Mesenchymal stem cell (in vitro differentiated cells and primary cell): ENCODE results near the gene RLF.

Experiments
- DNase-seq: peaks from one replicate; pipeline ENCODE4 v3.0.0-alpha.2; 2013
- H2AFZ ChIP-seq: one replicate; pipeline ENCODE4 v1.6.1; 2013; ENCODE audit warnings: low read depth, mild to moderate bottlenecking, control low read depth, inconsistent platforms, low read length, moderate library complexity
- H2AK5ac ChIP-seq: 2 replicates; pipeline ENCODE4 v1.6.1; 2013; ENCODE audit warnings: low read length, moderate library complexity, mild to moderate bottlenecking, inconsistent platforms; ENCODE audit not compliant: severe bottlenecking
- H2BK120ac ChIP-seq: one replicate; pipeline ENCODE4 v1.6.1; 2013; ENCODE audit warnings: low read depth, mild to moderate bottlenecking, inconsistent platforms, low read length, moderate library complexity
- H2BK12ac ChIP-seq, 2 experiments: one replicate each; pipeline ENCODE4 v1.6.1; 2013; ENCODE audit warnings: inconsistent platforms in 2 of 2, low read length in 2 of 2, mild to moderate bottlenecking in 2 of 2, moderate library complexity in 2 of 2, control low read depth in 1 of 2
- H2BK15ac ChIP-seq: one replicate; pipeline ENCODE4 v1.6.1; 2013; ENCODE audit warnings: mild to moderate bottlenecking, low read depth, inconsistent platforms; ENCODE audit not compliant: poor library complexity, severe bottlenecking
- H2BK5ac ChIP-seq: 2 replicates; pipeline ENCODE4 v1.6.1; 2013; ENCODE audit warnings: low read depth, mild to moderate bottlenecking, low read length, control low read depth, inconsistent platforms; ENCODE audit not compliant: poor library complexity, severe bottlenecking
- H3K14ac ChIP-seq, 2 experiments: one replicate each; pipeline ENCODE4 v1.6.1; 2013; ENCODE audit warnings: inconsistent platforms in 2 of 2, low read length in 2 of 2, control low read depth in 1 of 2, mild to moderate bottlenecking in 1 of 2, moderate library complexity in 1 of 2
- H3K18ac ChIP-seq, 2 experiments: one replicate each; pipeline ENCODE4 v1.6.1; 2013; ENCODE audit warnings: inconsistent platforms in 2 of 2, low read length in 2 of 2, control low read depth in 1 of 2, low read depth in 1 of 2, mild to moderate bottlenecking in 1 of 2
- H3K23ac ChIP-seq, 2 experiments: one replicate each; pipeline ENCODE4 v1.6.1; 2013; ENCODE audit warnings: inconsistent platforms in 2 of 2, low read length in 2 of 2, mild to moderate bottlenecking in 2 of 2, moderate library complexity in 2 of 2, control low read depth in 1 of 2
- H3K27ac ChIP-seq: 2 replicates; pipeline ENCODE4 v1.5.1; 2013; ENCODE audit warnings: mild to moderate bottlenecking, moderate library complexity, low read length, control low read depth, inconsistent platforms; ENCODE audit not compliant: poor library complexity, severe bottlenecking
- H3K27me3 ChIP-seq, 2 experiments: 2 replicates each; pipeline versions ENCODE4 v1.6.1 to v1.7.0; 2013; ENCODE audit warnings: low read length in 2 of 2, mild to moderate bottlenecking in 2 of 2, moderate library complexity in 2 of 2, control low read depth in 1 of 2, inconsistent platforms in 1 of 2; ENCODE audit not compliant: control insufficient read depth in 1 of 2, insufficient read depth in 1 of 2
- H3K36me3 ChIP-seq, 2 experiments: 2 replicates each; pipeline versions ENCODE4 v1.6.1 to v1.7.0; 2013; ENCODE audit warnings: low read length in 2 of 2, control low read depth in 1 of 2, inconsistent platforms in 1 of 2, low read depth in 1 of 2, mild to moderate bottlenecking in 1 of 2; ENCODE audit not compliant: insufficient read depth in 2 of 2, control insufficient read depth in 1 of 2
- H3K4ac ChIP-seq, 2 experiments: one replicate each; pipeline ENCODE4 v1.6.1; 2013; ENCODE audit warnings: inconsistent platforms in 2 of 2, low read length in 2 of 2, mild to moderate bottlenecking in 2 of 2, moderate library complexity in 2 of 2, control low read depth in 1 of 2, low read depth in 1 of 2
- H3K4me1 ChIP-seq: 2 replicates; pipeline ENCODE4 v1.6.1; 2013; ENCODE audit warnings: low read depth, low read length, control low read depth; ENCODE audit not compliant: control insufficient read depth, insufficient read depth
- H3K4me2 ChIP-seq: 2 replicates; pipeline ENCODE4 v1.6.1; 2013; ENCODE audit warnings: low read length, mild to moderate bottlenecking, inconsistent platforms; ENCODE audit not compliant: poor library complexity, severe bottlenecking
- H3K4me3 ChIP-seq, 2 experiments: 2 replicates each; pipeline versions ENCODE4 v1.5.1 to v1.7.0; 2013; ENCODE audit warnings: low read length in 2 of 2, mild to moderate bottlenecking in 2 of 2, control low read depth in 1 of 2, low read depth in 1 of 2; ENCODE audit not compliant: insufficient read depth in 1 of 2
- H3K79me1 ChIP-seq: replicated peaks from 2 replicates; pipeline ENCODE4 v1.6.1; 2013; ENCODE audit warnings: mild to moderate bottlenecking, control low read depth, low read length, inconsistent platforms; ENCODE audit not compliant: poor library complexity, severe bottlenecking
- H3K9ac ChIP-seq: 2 replicates; pipeline ENCODE4 v1.7.0; 2013; ENCODE audit warnings: mild to moderate bottlenecking, low read length, moderate library complexity
- H3K9me3 ChIP-seq: 2 replicates; pipeline ENCODE4 v1.7.0; 2013; ENCODE audit warnings: mild to moderate bottlenecking, low read length; ENCODE audit not compliant: control insufficient read depth
- H4K8ac ChIP-seq: one replicate; pipeline ENCODE4 v1.6.1; 2013; ENCODE audit warnings: inconsistent platforms, mild to moderate bottlenecking, low read length, moderate library complexity
- H4K91ac ChIP-seq: one replicate; pipeline ENCODE4 v1.6.1; 2013; ENCODE audit warnings: mild to moderate bottlenecking, low read length, inconsistent platforms
- WGBS: methylation state at CpG from one replicate; pipeline ENCODE4 v1.1.7; 2013; ENCODE audit warnings: mixed read lengths; 5-methylcytosine and 5-hydroxymethylcytosine counted together

Gene RLF

GRCh38 chr1:40122855-40123254 lies 38.3 kb upstream of the RLF start:
- H2BK15ac ChIP-seq = no peak overlapping the region
- H3K4me1 ChIP-seq = no peaks in the 10 kb centered on the region
- no peak overlapping the region for H3K4me3 ChIP-seq
- H3K79me1 ChIP-seq = no peaks in the 10 kb centered on the region
- H2AFZ ChIP-seq = no peak overlapping the region
- H4K91ac ChIP-seq = no peak overlapping the region
- H3K9ac ChIP-seq = no peak overlapping the region
- no peak overlapping the region for H2BK120ac ChIP-seq
- no peak overlapping the region for H3K4ac ChIP-seq
- H2AK5ac ChIP-seq = no peak overlapping the region
- no peak overlapping the region for H3K4me2 ChIP-seq
- H3K23ac ChIP-seq = no peak overlapping the region
- H3K27me3 ChIP-seq = peaks cover 17 to 29% of the 10 kb centered on the region in 2 experiments
- no peak overlapping the region for H3K18ac ChIP-seq
- no peaks in the 10 kb centered on the region for H3K9me3 ChIP-seq
- H4K8ac ChIP-seq = no peak overlapping the region
- no peaks in the 10 kb centered on the region for H3K36me3 ChIP-seq
- no peak overlapping the region for H3K27ac ChIP-seq
- no peak overlapping the region for H2BK12ac ChIP-seq
- H2BK5ac ChIP-seq = no peak overlapping the region
- no peak for DNase-seq
- H3K14ac ChIP-seq = no peak overlapping the region

- peaks cover 0 to 17% of the 10 kb centered on the region in 2 experiments for H3K27me3 ChIP-seq
- no peak overlapping the region for H3K27ac ChIP-seq
- H3K36me3 ChIP-seq = no peaks in the 10 kb centered on the region
- H3K79me1 ChIP-seq = no peaks in the 10 kb centered on the region
- H3K4me3 ChIP-seq = no peak overlapping the region
- H2BK15ac ChIP-seq = no peak overlapping the region
- 56% methylated on average over 2 of the region's 2 CpGs for WGBS
- H2AFZ ChIP-seq = no peak overlapping the region
- no peak overlapping the region for H2AK5ac ChIP-seq
- H2BK5ac ChIP-seq = no peak overlapping the region
- H3K18ac ChIP-seq = no peak overlapping the region
- no peak overlapping the region for H3K14ac ChIP-seq
- H4K91ac ChIP-seq = no peak overlapping the region
- H2BK12ac ChIP-seq = no peak overlapping the region
- H3K4ac ChIP-seq = no peak overlapping the region
- H3K9ac ChIP-seq = no peak overlapping the region
- H3K9me3 ChIP-seq = peaks cover 8% of the 10 kb centered on the region
- no peak for DNase-seq
- no peak overlapping the region for H3K23ac ChIP-seq
- H3K4me1 ChIP-seq = no peaks in the 10 kb centered on the region
- no peak overlapping the region for H3K4me2 ChIP-seq
- no peak overlapping the region for H4K8ac ChIP-seq
- H2BK120ac ChIP-seq = no peak overlapping the region
These were observed 30.3 kb upstream of the RLF start for GRCh38 chr1:40130892-40131291.

- H2BK5ac ChIP-seq = no peak overlapping the region
- no peak overlapping the region for H2AK5ac ChIP-seq
- peak overlapping the region; percentile 75 for H3K9ac ChIP-seq
- H2BK120ac ChIP-seq = no peak overlapping the region
- no peak overlapping the region for H4K91ac ChIP-seq
- H2AFZ ChIP-seq = no peak overlapping the region
- H3K36me3 ChIP-seq = no peaks in the 10 kb centered on the region
- H3K79me1 ChIP-seq = no peaks in the 10 kb centered on the region
- H3K4ac ChIP-seq = no peak overlapping the region
- no peak overlapping the region for H3K14ac ChIP-seq
- H2BK15ac ChIP-seq = no peak overlapping the region
- no peak overlapping the region for H3K27ac ChIP-seq
- no peak overlapping the region for H3K4me2 ChIP-seq
- peaks cover 0 to 26% of the 10 kb centered on the region in 2 experiments for H3K27me3 ChIP-seq
- H3K18ac ChIP-seq = no peak overlapping the region
- peak overlapping the region in 1 of 2 experiments; percentile 76 for H3K4me3 ChIP-seq
- H4K8ac ChIP-seq = no peak overlapping the region
- no peak overlapping the region for H2BK12ac ChIP-seq
- no peaks in the 10 kb centered on the region for H3K4me1 ChIP-seq
- WGBS = 94% methylated on average over 44 of the region's 44 CpGs
- H3K23ac ChIP-seq = no peak overlapping the region
- H3K9me3 ChIP-seq = peaks cover 8% of the 10 kb centered on the region
- DNase-seq = no peak
These were observed 28.5 kb upstream of the RLF start for GRCh38 chr1:40132383-40133311.

- Histone ChIP-seq H2BK12ac (no peak overlapping the region), H3K4me1 (no peaks in the 10 kb centered on the region), H3K79me1 (no peaks in the 10 kb centered on the region), H2BK120ac (no peak overlapping the region), H3K27ac (no peak overlapping the region), H3K4ac (no peak overlapping the region), H3K14ac (no peak overlapping the region), H3K4me3 (peak overlapping the region in 1 of 2 experiments; percentile 76), H2AFZ (no peak overlapping the region), H3K27me3 (peaks cover 0 to 22% of the 10 kb centered on the region in 2 experiments), H2BK5ac (no peak overlapping the region), H2BK15ac (no peak overlapping the region), H3K4me2 (no peak overlapping the region), H3K23ac (no peak overlapping the region), H3K9ac (peak overlapping the region; percentile 75), H3K18ac (no peak overlapping the region), H4K91ac (no peak overlapping the region), H3K36me3 (no peaks in the 10 kb centered on the region), H3K9me3 (peaks cover 8% of the 10 kb centered on the region), H4K8ac (no peak overlapping the region), H2AK5ac (no peak overlapping the region)
- DNase-seq = no peak
- 96% methylated on average over 21 of the region's 21 CpGs for WGBS
These were observed 27.9 kb upstream of the RLF start for GRCh38 chr1:40133312-40133665.
